Limb (tissue), 2 donors: ENCODE results near the gene BICC1.

ENCODE experiments used
- DNase-seq, 2 donors: peaks; one replicate each; pipeline ENCODE4 v3.0.0-alpha.2; 2016; ENCODE audit errors: extremely low spot score in 2 of 2

The BICC1 gene

GRCh38 chr10:58514111-58514770, 1.6 kb downstream of the BICC1 start:
- no peak for DNase-seq

- DNase-seq, result no peak
These were observed 2.7 kb downstream of the BICC1 start for GRCh38 chr10:58515291-58515941.

- no peak for DNase-seq
These were observed 3.4 kb downstream of the BICC1 start for GRCh38 chr10:58516119-58516518.

GRCh38 chr10:58516671-58517070, 4.0 kb downstream of the BICC1 start:
- no peak for DNase-seq

- DNase-seq, result no peak
These were observed 4.4 kb downstream of the BICC1 start for GRCh38 chr10:58517081-58517480.

GRCh38 chr10:58517491-58518355, 5.1 kb downstream of the BICC1 start:
- no peak for DNase-seq

GRCh38 chr10:58518775-58519174, 6.1 kb downstream of the BICC1 start:
- no peak for DNase-seq

GRCh38 chr10:58529077-58529728, 16.5 kb downstream of the BICC1 start:
- no peak for DNase-seq

- peak in 1 of 2 donors; percentile 44 for DNase-seq
These were observed 18.5 kb downstream of the BICC1 start for GRCh38 chr10:58531084-58531695.

GRCh38 chr10:58535311-58535710, 22.6 kb downstream of the BICC1 start:
- no peak for DNase-seq

- no peak for DNase-seq
These were observed 30.5 kb downstream of the BICC1 start for GRCh38 chr10:58543141-58543540.

GRCh38 chr10:58544135-58544534, 31.5 kb downstream of the BICC1 start:
- no peak for DNase-seq

GRCh38 chr10:58545427-58545826, 32.8 kb downstream of the BICC1 start:
- no peak for DNase-seq

- DNase-seq, result no peak
These were observed 33.5 kb downstream of the BICC1 start for GRCh38 chr10:58546137-58546536.

- DNase-seq, result no peak
These were observed 34.2 kb downstream of the BICC1 start for GRCh38 chr10:58546722-58547445.

- DNase-seq, result no peak
These were observed 35.3 kb downstream of the BICC1 start for GRCh38 chr10:58547963-58548362.

- DNase-seq, result no peak
These were observed 41.6 kb downstream of the BICC1 start for GRCh38 chr10:58554316-58554715.

GRCh38 chr10:58555170-58555929, 42.7 kb downstream of the BICC1 start:
- no peak for DNase-seq

GRCh38 chr10:58555930-58556311, 43.2 kb downstream of the BICC1 start:
- no peak for DNase-seq
